Esophagus squamous epithelium (tissue), 5 donors: Measurements from ENCODE around the gene ACAP3. TPM values are rescaled to one million over a fixed set of nuclear protein-coding genes. Genes with fewer than 3 reads are reported as not detected.

Source experiments
- DNase-seq: peaks from one replicate; lab custom pipeline; 2025; lab: John Stamatoyannopoulos, UW
- H3K27ac ChIP-seq, 4 donors: fragments of 200-600 bp; sonication (generic); one replicate each; pipeline ENCODE4 v1.5.1; 2016 to 2019; ENCODE audit warnings: mild to moderate bottlenecking in 1 of 4
- H3K27me3 ChIP-seq, 4 donors: fragments of 200-600 bp; sonication (generic); 1 replicate in 3 of 4; 2 replicates in 1 of 4; pipeline versions ENCODE4 v1.5.1 to v1.6.0; 2017 to 2021; ENCODE audit warnings: antibody characterized with exemption in 1 of 4
- H3K36me3 ChIP-seq, 3 donors: fragments of 200-600 bp; sonication (generic); one replicate each; pipeline ENCODE4 v1.5.1; 2016 to 2019
- H3K4me1 ChIP-seq, 3 donors: fragments of 200-600 bp; sonication (generic); one replicate each; pipeline ENCODE4 v1.5.1; 2017 to 2019
- H3K4me3 ChIP-seq, 4 donors: fragments of 200-600 bp; sonication (generic); 1 replicate in 3 of 4; 2 replicates in 1 of 4; pipeline ENCODE4 v1.5.1; 2016 to 2019; ENCODE audit warnings: mild to moderate bottlenecking in 2 of 4, moderate library complexity in 1 of 4
- H3K9me3 ChIP-seq, 3 donors: fragments of 200-600 bp; sonication (generic); one replicate each; pipeline ENCODE4 v1.5.1; 2016 to 2019
- CTCF ChIP-seq, 6 experiments: fragments of 450-650 bp in 4 of 6; fragments of 200-600 bp in 2 of 6; sonication (generic) in 2 of 6; IDR thresholded peaks; one replicate each; pipeline ENCODE4 v1.5.1; 2016 to 2019; ENCODE audit warnings: antibody characterized with exemption in 6 of 6, mild to moderate bottlenecking in 4 of 6, moderate library complexity in 4 of 6
- POLR2A ChIP-seq, 4 donors: fragments of 450-650 bp; IDR thresholded peaks; one replicate each; pipeline ENCODE4 v1.6.1; 2017; ENCODE audit warnings: antibody characterized with exemption in 4 of 4, mild to moderate bottlenecking in 4 of 4, moderate library complexity in 3 of 4
- WGBS, 2 donors: methylation state at CpG; one replicate each; pipeline ENCODE4 v1.1.5; 2018; 5-methylcytosine and 5-hydroxymethylcytosine counted together
- intact Hi-C: fragments of 100-400 bp; cut with DNase I; formaldehyde crosslinking; loops from one replicate; pipeline ENCODE4 v1.15.0; 2022
- total RNA-seq, 4 donors: library from RNA; depleted of rRNA; stranded (reverse); fragments of >200 nt; gene quantifications; one replicate each; pipeline ENCODE4 v1.1.0, GENCODE V29; 2016
- donor health status: DM: yes; HTN: yes; CAD: no.

The ACAP3 gene
- total RNA-seq, 4 donors from 2014 or later: 36.4 to 66.7 (median 56.9) TPM

DNA sequence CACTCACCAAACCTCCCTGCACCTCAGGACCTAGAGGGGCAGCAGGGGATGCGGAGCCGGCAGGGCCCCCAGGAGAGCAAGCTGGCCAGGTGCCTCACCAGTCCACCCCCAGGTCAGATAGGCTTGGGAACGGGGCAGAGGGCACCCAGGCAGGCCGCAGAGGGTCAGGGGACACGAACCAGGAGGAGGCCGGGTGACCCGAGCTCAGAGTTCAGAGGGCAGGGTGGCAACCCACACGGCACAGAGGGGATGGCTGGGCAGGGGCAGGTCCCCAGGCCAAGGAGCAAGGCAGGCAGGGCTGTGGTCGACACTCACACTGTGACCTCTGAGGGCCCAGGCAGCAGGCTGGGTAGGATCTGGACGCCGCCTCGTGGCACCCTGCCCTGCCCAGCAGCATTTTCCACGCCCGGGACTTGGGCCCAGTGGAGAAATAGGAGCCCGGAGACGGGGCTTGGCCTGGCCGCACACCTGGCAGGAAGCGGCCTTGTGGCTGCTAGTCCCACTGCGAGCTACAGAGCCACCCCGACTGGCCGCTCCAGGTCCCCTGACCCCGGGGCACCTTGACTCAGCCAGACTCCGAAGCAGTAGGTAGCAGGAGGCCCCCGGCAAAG, 36.2 kb upstream of the ACAP3 start:
- TF ChIP-seq CTCF (IDR thresholded peaks at IDR 0.05) (no peak), POLR2A (IDR thresholded peaks at IDR 0.05) (no peak)
- peaks cover 7 to 37% (median 24%) of the 10 kb centered on the region in 3 donors for H3K36me3 ChIP-seq
- 80% methylated on average over 1 of the region's 24 CpGs; no CpG with 5 or more reads in 1 of the 2 donors for WGBS, 2 donors
- no peak for DNase-seq
- intact Hi-C loops: no loop called here
- no peaks in the 10 kb centered on the region for H3K9me3 ChIP-seq
- H3K27ac ChIP-seq: peak overlapping the region; percentile 92 to 95 (median 94)
- no peaks in the 10 kb centered on the region for H3K27me3 ChIP-seq
- peak overlapping the region in 3 of 4 donors; percentile 27 to 89 (median 29) for H3K4me3 ChIP-seq
- H3K4me1 ChIP-seq: peaks cover 40 to 64% (median 50%) of the 10 kb centered on the region in 3 donors

GRCh38 chr1:1342584-1343115, 34.9 kb upstream of the ACAP3 start:
- TF ChIP-seq CTCF (IDR thresholded peaks at IDR 0.05): no peak
- TF ChIP-seq POLR2A (IDR thresholded peaks at IDR 0.05): no peak

DNA sequence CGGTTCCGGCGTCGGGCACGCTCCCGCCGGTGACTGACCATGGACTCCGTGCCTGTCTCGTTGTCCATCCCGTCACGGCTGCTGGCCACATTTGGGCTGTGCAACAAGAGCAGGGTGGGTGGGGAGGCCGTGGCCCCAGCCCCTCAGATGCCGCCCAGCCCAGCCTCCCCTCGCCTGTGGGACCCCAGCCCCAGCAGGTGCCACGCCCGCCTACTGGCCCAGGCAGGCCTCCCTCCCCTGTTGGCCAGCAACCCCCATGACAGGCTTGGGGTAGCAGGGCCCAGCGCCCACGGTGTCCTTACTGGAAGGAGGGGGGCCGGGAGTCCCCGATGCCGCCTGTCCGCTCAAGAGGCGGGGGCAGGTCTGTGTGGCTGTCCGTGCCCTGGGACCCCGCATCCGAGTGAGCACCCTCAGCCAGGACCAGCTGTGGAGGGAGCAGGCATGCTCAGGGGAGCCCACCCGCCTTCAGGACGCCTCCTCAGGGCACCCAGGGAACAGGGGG, 34.4 kb upstream of the ACAP3 start:
- 60% methylated on average over 1 of the region's 28 CpGs; no CpG with 5 or more reads in 1 of the 2 donors for WGBS, 2 donors
- intact Hi-C loops: no loop called here
- Histone ChIP-seq H3K27me3 (no peaks in the 10 kb centered on the region), H3K9me3 (no peaks in the 10 kb centered on the region), H3K27ac (no peak overlapping the region), H3K4me3 (no peak overlapping the region), H3K36me3 (peaks cover 19 to 55% (median 39%) of the 10 kb centered on the region in 3 donors), H3K4me1 (peaks cover 27 to 60% (median 34%) of the 10 kb centered on the region in 3 donors)
- no peak for TF ChIP-seq POLR2A (IDR thresholded peaks at IDR 0.05)
- DNase-seq: no peak

More at GRCh38 chr1:1342584-1343115, 34.9 kb upstream of the ACAP3 start:
- Histone ChIP-seq H3K36me3 (peaks cover 19 to 49% (median 36%) of the 10 kb centered on the region in 3 donors), H3K4me1 (peaks cover 33 to 66% (median 39%) of the 10 kb centered on the region in 3 donors), H3K27me3 (no peaks in the 10 kb centered on the region), H3K27ac (no peak overlapping the region), H3K4me3 (no peak overlapping the region), H3K9me3 (no peaks in the 10 kb centered on the region)
- DNase-seq: no peak
- WGBS, 2 donors: 86 to 92% methylated on average over 5 to 13 of the region's 18 CpGs
- intact Hi-C loops: no loop called here

- no peak overlapping the region for H3K27ac ChIP-seq
- no peak for DNase-seq
- WGBS, 2 donors: 69 to 100% methylated on average over 2 to 3 of the region's 17 CpGs
- H3K4me3 ChIP-seq: no peak overlapping the region
- H3K4me1 ChIP-seq: peaks cover 22 to 55% (median 29%) of the 10 kb centered on the region in 3 donors
- no peaks in the 10 kb centered on the region for H3K9me3 ChIP-seq
- intact Hi-C loops: no loop called here
- H3K36me3 ChIP-seq: peaks cover 22 to 60% (median 43%) of the 10 kb centered on the region in 3 donors
- H3K27me3 ChIP-seq: no peaks in the 10 kb centered on the region
- TF ChIP-seq POLR2A (IDR thresholded peaks at IDR 0.05): no peak
- no peak for TF ChIP-seq CTCF (IDR thresholded peaks at IDR 0.05)
These were observed 33.9 kb upstream of the ACAP3 start for GRCh38 chr1:1341549-1342021.

GRCh38 chr1:1340791-1341548, 33.2 kb upstream of the ACAP3 start:
- peaks cover 25 to 66% (median 49%) of the 10 kb centered on the region in 3 donors for H3K36me3 ChIP-seq
- H3K4me1 ChIP-seq: peaks cover 16 to 49% (median 23%) of the 10 kb centered on the region in 3 donors
- no peak for TF ChIP-seq POLR2A (IDR thresholded peaks at IDR 0.05)
- TF ChIP-seq CTCF (IDR thresholded peaks at IDR 0.05): no peak
- H3K4me3 ChIP-seq: no peak overlapping the region
- WGBS, 2 donors: 90 to 91% methylated on average over 35 to 36 of the region's 36 CpGs
- H3K9me3 ChIP-seq: no peaks in the 10 kb centered on the region
- intact Hi-C loops: no loop called here
- H3K27me3 ChIP-seq: no peaks in the 10 kb centered on the region
- no peak overlapping the region for H3K27ac ChIP-seq
- no peak for DNase-seq
